Measurements from ENCODE around the gene E2F1.
A peak's percentile ranks its signal among the peaks of the same experiment; 100 is the strongest.

Gene E2F1

GRCh38 chr20:33686100-33686983, at the start of gene E2F1:
Gene E2F1, minus strand, starts transcription at chr20:33686385. Its CDS starts 121 bp downstream, at chr20:33686264.
- DNase-seq: peak; percentile 96 to 98

GRCh38 chr20:33733654-33734576, 47.7 kb upstream of the E2F1 start:
- no peak for DNase-seq

- peak; percentile 81 to 84 for DNase-seq
Measured at GRCh38 chr20:33732166-33732970, 46.2 kb upstream of the E2F1 start.

- DNase-seq: peak; percentile 88 to 91
Measured at GRCh38 chr20:33731693-33732165, 45.5 kb upstream of the E2F1 start, which contains the start of gene ZNF341. Gene ZNF341, plus strand, starts transcription at chr20:33731996. Its CDS starts 26 bp downstream, at chr20:33732022.

- DNase-seq: no peak
Measured at GRCh38 chr20:33730946-33731692, 44.9 kb upstream of the E2F1 start.

- no peak for DNase-seq
Measured at GRCh38 chr20:33729101-33729500, 42.9 kb upstream of the E2F1 start.

- no peak for DNase-seq
Measured at GRCh38 chr20:33728463-33728862, 42.3 kb upstream of the E2F1 start.

GRCh38 chr20:33727806-33728205, 41.6 kb upstream of the E2F1 start:
- DNase-seq: no peak

GRCh38 chr20:33727115-33727479, 40.9 kb upstream of the E2F1 start:
- no peak for DNase-seq

- no peak for DNase-seq
Measured at GRCh38 chr20:33725607-33726264, 39.6 kb upstream of the E2F1 start.

- no peak for DNase-seq
Measured at GRCh38 chr20:33724439-33725094, 38.4 kb upstream of the E2F1 start.

- DNase-seq: no peak
Measured at GRCh38 chr20:33721391-33722140, 35.4 kb upstream of the E2F1 start.

- peak; percentile 79 to 84 for DNase-seq
Measured at GRCh38 chr20:33719989-33720709, 34.0 kb upstream of the E2F1 start, which contains the start of gene PXMP4. Gene PXMP4, minus strand, starts transcription at chr20:33720310. Its CDS starts 103 bp downstream, at chr20:33720207.

- no peak for DNase-seq
Measured at GRCh38 chr20:33719277-33719988, 33.2 kb upstream of the E2F1 start.

GRCh38 chr20:33716498-33716897, 30.3 kb upstream of the E2F1 start:
- DNase-seq: no peak

- DNase-seq: no peak
Measured at GRCh38 chr20:33713865-33714367, 27.7 kb upstream of the E2F1 start.

GRCh38 chr20:33711446-33711738, 25.2 kb upstream of the E2F1 start:
- no peak for DNase-seq
